ENCODE measurements around the gene PKD2L2.

DNA sequence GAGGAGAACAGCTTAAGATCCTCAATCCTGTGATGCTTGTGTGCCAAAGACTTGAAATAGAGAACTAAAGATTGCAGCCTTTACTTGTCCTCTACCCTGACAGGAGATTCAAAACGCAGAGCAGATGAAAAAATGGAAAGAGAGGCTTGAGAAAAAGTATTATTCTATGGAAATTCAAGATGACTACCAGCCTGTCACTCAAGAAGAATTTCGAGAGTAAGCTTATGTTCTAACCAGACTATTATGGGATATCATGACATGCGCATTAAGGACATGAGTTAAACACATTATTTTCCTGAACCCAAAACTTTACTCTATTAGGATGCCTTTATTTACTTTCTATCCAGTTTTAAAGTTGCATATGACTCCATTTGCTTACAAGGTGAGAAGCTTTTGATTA, 46.4 kb downstream of the PKD2L2 start:
- TF ChIP-seq MYC (IDR thresholded peaks at IDR 0.05; ENCODE audit: borderline replicate concordance, low read length) (no peak), CEBPB (IDR thresholded peaks at IDR 0.05) (no peak), RFX5 (IDR thresholded peaks at IDR 0.05) (no peak), GATA3 (IDR thresholded peaks at IDR 0.05; ENCODE audit: borderline replicate concordance) (no peak), POLR2A (IDR thresholded peaks at IDR 0.05; ENCODE audit: low read length) (no peak), CHD2 (IDR thresholded peaks at IDR 0.05; ENCODE audit: low read length, partially characterized antibody) (no peak), SMC3 (IDR thresholded peaks at IDR 0.05) (no peak), SREBF2 (IDR thresholded peaks at IDR 0.05) (no peak), HOXB13 (CRISPR knock-in tag; IDR thresholded peaks at IDR 0.05; ENCODE audit: low read depth) (no peak)
- TF ChIP-seq, protein P1, sequence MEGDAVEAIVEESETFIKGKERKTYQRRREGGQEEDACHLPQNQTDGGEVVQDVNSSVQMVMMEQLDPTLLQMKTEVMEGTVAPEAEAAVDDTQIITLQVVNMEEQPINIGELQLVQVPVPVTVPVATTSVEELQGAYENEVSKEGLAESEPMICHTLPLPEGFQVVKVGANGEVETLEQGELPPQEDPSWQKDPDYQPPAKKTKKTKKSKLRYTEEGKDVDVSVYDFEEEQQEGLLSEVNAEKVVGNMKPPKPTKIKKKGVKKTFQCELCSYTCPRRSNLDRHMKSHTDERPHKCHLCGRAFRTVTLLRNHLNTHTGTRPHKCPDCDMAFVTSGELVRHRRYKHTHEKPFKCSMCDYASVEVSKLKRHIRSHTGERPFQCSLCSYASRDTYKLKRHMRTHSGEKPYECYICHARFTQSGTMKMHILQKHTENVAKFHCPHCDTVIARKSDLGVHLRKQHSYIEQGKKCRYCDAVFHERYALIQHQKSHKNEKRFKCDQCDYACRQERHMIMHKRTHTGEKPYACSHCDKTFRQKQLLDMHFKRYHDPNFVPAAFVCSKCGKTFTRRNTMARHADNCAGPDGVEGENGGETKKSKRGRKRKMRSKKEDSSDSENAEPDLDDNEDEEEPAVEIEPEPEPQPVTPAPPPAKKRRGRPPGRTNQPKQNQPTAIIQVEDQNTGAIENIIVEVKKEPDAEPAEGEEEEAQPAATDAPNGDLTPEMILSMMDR (IDR thresholded peaks at IDR 0.05): no peak

All from A549 (cell line).